BLaER1 (cell line): ENCODE results near the gene GGT5.
A peak's percentile ranks its signal among the peaks of the same experiment; 100 is the strongest.

Source experiments
- H3K27ac ChIP-seq: shearing (Covaris generic); formaldehyde crosslinking; 2 replicates; pipeline ENCODE4 v1.8.1; 2022
- H3K27me3 ChIP-seq: shearing (Covaris generic); formaldehyde crosslinking; 2 replicates; pipeline ENCODE4 v1.8.1; 2022
- H3K36me3 ChIP-seq: shearing (Covaris generic); formaldehyde crosslinking; 2 replicates; pipeline ENCODE4 v1.8.1; 2022
- H3K4me1 ChIP-seq: shearing (Covaris generic); formaldehyde crosslinking; 2 replicates; pipeline ENCODE4 v1.8.1; 2022
- H3K4me2 ChIP-seq: shearing (Covaris generic); formaldehyde crosslinking; 2 replicates; pipeline ENCODE4 v1.8.1; 2022
- H3K4me3 ChIP-seq: shearing (Covaris generic); formaldehyde crosslinking; 2 replicates; pipeline ENCODE4 v1.8.1; 2022
- H3K9ac ChIP-seq: shearing (Covaris generic); formaldehyde crosslinking; 2 replicates; pipeline ENCODE4 v1.8.1; 2022
- H3K9me3 ChIP-seq: shearing (Covaris generic); formaldehyde crosslinking; 2 replicates; pipeline ENCODE4 v1.8.1; 2022
- H4K20me1 ChIP-seq: shearing (Covaris generic); formaldehyde crosslinking; 2 replicates; pipeline ENCODE4 v1.8.1; 2022
- Cebpa-rat ChIP-seq: shearing (Covaris generic); IDR thresholded peaks from 2 replicates; pipeline ENCODE4 v1.8.1; 2022

The GGT5 gene

DNA sequence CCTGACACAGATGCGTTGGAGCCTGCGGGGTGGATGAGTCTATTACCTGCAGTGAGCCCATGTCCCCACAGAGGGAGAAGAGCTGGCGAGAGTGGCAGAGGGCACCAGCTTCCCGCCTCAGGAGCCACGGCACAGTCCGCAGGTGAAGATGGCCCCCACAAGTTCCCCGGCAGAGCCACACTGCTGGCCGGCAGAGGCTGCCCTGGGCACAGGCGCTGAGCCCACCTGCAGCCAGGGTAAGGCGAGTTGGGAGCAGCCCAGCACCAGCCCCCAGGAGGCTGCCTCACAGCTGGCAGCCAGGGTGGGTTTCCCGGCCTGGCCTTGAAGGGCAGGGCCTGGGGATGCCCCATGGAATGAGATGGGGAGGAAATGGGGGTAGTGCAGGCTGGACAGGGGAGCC, 68.8 kb downstream of the GGT5 start:
- Histone ChIP-seq H3K9me3 (no peaks in the 10 kb centered on the region), H4K20me1 (0 out of 2 replicates have a peak, but pooled peaks cover 22% of the 10 kb centered on the region), H3K4me1 (peaks cover 16% of the 10 kb centered on the region), H3K27ac (no peak overlapping the region), H3K4me3 (no peak overlapping the region), H3K36me3 (peaks cover 69% of the 10 kb centered on the region), H3K27me3 (no peaks in the 10 kb centered on the region), H3K4me2 (no peak overlapping the region), H3K9ac (no peak overlapping the region)
- TF ChIP-seq Cebpa-rat, result no peak

DNA sequence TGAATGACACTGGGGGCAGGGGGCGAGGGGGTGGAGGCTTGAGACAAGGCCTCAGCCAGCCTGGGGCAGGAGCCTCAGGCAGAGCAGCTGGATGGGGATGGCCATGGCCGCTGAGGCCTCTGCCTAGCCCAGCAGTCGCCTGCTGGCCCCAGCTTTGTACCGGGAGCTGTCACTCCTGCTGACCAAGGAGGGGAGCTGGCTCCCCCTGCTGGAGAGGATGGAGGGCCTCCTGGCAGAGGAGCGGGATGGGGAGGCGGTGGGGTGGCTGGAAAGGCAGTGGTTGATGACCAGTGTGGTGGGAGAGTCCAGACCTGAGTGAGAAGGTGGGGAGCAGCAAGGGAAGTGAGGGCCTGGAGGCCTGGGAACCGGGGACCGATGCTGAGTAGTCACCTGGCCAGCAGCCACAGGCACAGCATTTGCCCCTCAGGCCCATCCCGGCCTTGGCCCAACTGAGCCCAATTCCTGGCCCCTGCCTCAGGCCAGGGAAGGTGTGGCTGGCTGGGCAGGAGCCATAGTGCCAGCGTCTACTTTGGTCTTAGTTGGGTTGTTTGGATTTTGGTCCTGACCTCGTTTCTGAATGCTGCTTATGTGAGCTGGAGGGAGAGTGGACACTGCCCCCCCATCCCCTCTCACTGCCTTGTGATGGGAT, 69.6 kb downstream of the GGT5 start:
- Histone ChIP-seq H3K9me3 (no peaks in the 10 kb centered on the region), H3K36me3 (peaks cover 73% of the 10 kb centered on the region), H3K4me1 (peaks cover 16% of the 10 kb centered on the region), H3K9ac (no peak overlapping the region), H3K4me3 (no peak overlapping the region), H3K4me2 (no peak overlapping the region), H3K27ac (no peak overlapping the region), H3K27me3 (no peaks in the 10 kb centered on the region), H4K20me1 (0 out of 2 replicates have a peak, but pooled peaks cover 22% of the 10 kb centered on the region)
- no peak for TF ChIP-seq Cebpa-rat

DNA sequence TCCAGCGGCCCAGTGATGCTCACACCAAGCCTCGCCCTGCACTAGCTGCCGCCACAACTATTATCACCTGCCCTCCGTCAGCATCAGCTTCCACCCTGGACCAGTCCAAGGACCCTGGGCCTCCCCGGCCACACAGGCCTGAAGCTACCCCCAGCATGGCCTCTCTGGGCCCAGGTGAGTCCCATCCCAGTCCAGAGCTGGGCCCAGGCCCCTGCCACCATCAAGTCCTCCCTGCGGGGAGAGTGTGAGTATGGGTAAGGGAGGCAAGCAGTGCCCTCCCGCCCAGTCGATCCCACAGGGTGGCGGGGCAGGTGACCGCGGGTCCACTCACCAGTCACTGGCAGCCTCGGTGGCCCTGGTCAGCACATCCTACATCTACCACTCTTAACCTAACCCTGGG, 73.1 kb downstream of the GGT5 start:
- no peaks in the 10 kb centered on the region for H3K9me3 ChIP-seq
- no peak overlapping the region for H3K4me2 ChIP-seq
- no peak for TF ChIP-seq Cebpa-rat
- no peak overlapping the region for H3K9ac ChIP-seq
- H3K27me3 ChIP-seq, result no peaks in the 10 kb centered on the region
- 0 out of 2 replicates have a peak, but pooled peaks cover 22% of the 10 kb centered on the region for H4K20me1 ChIP-seq
- H3K4me1 ChIP-seq, result peaks cover 8% of the 10 kb centered on the region; the same call in 1 of the 2 replicates
- peaks cover 88% of the 10 kb centered on the region for H3K36me3 ChIP-seq
- no peak overlapping the region for H3K27ac ChIP-seq
- H3K4me3 ChIP-seq, result no peak overlapping the region

DNA sequence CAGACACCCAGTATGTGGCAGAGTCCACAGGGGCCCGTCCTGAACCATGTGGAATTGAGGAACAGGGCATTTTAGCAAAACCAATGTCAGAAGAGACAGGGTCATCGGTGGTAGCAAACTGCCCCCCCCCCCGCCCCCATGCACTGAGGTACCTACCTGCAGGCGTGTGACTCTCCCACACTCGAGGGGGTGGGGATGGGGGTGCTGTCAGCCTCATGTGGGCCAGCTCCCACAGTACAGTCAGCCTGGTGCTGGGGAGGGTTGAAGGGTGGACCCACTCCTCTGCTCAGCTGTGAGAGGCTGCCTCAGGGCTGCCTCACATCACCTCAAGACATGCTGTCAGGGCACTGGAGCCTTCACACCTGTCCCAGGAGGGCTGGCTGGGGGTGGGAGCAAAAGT, 74.2 kb downstream of the GGT5 start:
- Histone ChIP-seq H3K4me3 (no peak overlapping the region), H3K27ac (no peak overlapping the region), H3K9ac (no peak overlapping the region), H3K4me2 (no peak overlapping the region), H3K27me3 (no peaks in the 10 kb centered on the region), H4K20me1 (peaks cover 24% of the 10 kb centered on the region; the same call in 1 of the 2 replicates), H3K36me3 (peaks cover 88% of the 10 kb centered on the region), H3K9me3 (no peaks in the 10 kb centered on the region), H3K4me1 (peaks cover 8% of the 10 kb centered on the region; the same call in 1 of the 2 replicates)
- TF ChIP-seq Cebpa-rat, result no peak

- Histone ChIP-seq H3K27ac (peak overlapping the region; percentile 41; the same call in 1 of the 2 replicates), H3K9me3 (no peaks in the 10 kb centered on the region), H3K4me1 (peaks cover 8% of the 10 kb centered on the region; the same call in 1 of the 2 replicates), H4K20me1 (peaks cover 27% of the 10 kb centered on the region; the same call in 1 of the 2 replicates), H3K4me3 (no peak overlapping the region), H3K9ac (no peak overlapping the region), H3K27me3 (no peaks in the 10 kb centered on the region), H3K4me2 (no peak overlapping the region), H3K36me3 (peaks cover 89% of the 10 kb centered on the region)
- no peak for TF ChIP-seq Cebpa-rat
Measured at GRCh38 chr22:24170188-24170587, 74.7 kb downstream of the GGT5 start.
